BE2C (cell line): Measurements from ENCODE around the gene GRHPR.
"Not testable (repeated sequence)": the region's sequence is repeated elsewhere in the genome, so short reads cannot be mapped to it uniquely, and the experiment has no call there.

Experiments
- DNase-seq: peaks from one replicate; pipeline ENCODE4 v3.0.0-alpha.2; 2020
- H3K27me3 ChIP-seq: fragments of 250-450 bp; sonication (Bioruptor Pico); 2 replicates; pipeline ENCODE4 v1.5.1; 2020; ENCODE audit warnings: mild to moderate bottlenecking
- H3K36me3 ChIP-seq: fragments of 250-450 bp; sonication (Bioruptor Pico); 2 replicates; pipeline ENCODE4 v1.5.1; 2020; ENCODE audit warnings: mild to moderate bottlenecking
- H3K4me1 ChIP-seq: fragments of 250-450 bp; sonication (Bioruptor Pico); 2 replicates; pipeline ENCODE4 v1.5.1; 2020
- H3K4me3 ChIP-seq: 2 replicates; pipeline ENCODE4 v1.5.1; 2011; ENCODE audit warnings: low read depth, low read length
- H3K9me3 ChIP-seq: fragments of 250-450 bp; sonication (Bioruptor Pico); 2 replicates; pipeline ENCODE4 v1.5.1; 2020
- CTCF ChIP-seq: IDR thresholded peaks from 2 replicates; pipeline ENCODE4 v1.5.1; 2012; ENCODE audit warnings: mild to moderate bottlenecking, low read depth, low read length

Gene GRHPR

GRCh38 chr9:37395229-37395628 is 27.3 kb upstream of the GRHPR start:
- Histone ChIP-seq H3K4me1 (no peaks in the 10 kb centered on the region), H3K4me3 (no peak overlapping the region), H3K36me3 (no peaks in the 10 kb centered on the region), H3K27me3 (no peaks in the 10 kb centered on the region), H3K9me3 (no peaks in the 10 kb centered on the region)
- DNase-seq, result no peak
- no peak for TF ChIP-seq CTCF

DNA sequence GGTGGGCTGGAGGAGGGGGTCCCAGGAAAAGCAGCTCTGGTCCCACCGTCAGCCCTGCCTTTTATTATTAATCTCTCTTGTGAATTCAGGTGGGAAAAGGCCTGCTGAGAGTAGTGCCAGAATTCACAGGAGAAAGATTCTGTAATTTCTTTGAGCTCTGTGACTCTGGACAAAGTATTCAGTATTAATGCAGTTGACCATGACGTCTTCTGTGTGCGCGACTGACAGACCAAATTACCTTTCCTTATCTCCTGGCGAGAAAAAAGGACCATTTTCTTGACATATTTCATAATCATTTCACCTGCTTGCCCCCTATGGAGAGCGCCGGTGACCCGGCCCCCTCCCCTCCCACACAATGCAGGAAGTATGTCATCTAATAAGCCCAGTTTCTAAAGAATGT is 26.8 kb upstream of the GRHPR start:
- no peak for TF ChIP-seq CTCF
- DNase-seq, result no peak
- Histone ChIP-seq H3K9me3 (no peaks in the 10 kb centered on the region), H3K27me3 (no peaks in the 10 kb centered on the region), H3K4me3 (no peak overlapping the region), H3K36me3 (no peaks in the 10 kb centered on the region), H3K4me1 (no peaks in the 10 kb centered on the region)

DNA sequence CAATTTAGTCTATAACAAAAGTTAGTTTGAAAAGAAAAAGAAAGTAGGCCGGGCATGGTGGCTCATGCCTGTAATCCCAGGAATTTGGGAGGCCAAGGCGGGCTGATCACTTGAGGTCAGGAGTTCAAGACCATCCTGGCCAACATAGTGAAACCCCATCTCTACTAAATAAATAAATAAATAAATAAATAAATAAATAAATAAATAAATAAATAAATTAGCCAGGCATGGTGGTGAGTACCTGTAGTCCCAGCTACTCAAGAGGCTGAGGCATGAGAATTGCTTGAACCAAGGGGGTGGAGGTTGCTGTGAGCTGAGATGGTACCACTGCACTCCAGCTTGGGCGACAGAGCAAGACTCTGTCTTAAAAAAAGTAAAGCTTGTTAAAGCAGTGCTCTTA is 24.5 kb upstream of the GRHPR start:
- not testable (repeated sequence) for DNase-seq, H3K36me3 ChIP-seq, H3K4me1 ChIP-seq, H3K4me3 ChIP-seq, H3K9me3 ChIP-seq, H3K27me3 ChIP-seq

DNA sequence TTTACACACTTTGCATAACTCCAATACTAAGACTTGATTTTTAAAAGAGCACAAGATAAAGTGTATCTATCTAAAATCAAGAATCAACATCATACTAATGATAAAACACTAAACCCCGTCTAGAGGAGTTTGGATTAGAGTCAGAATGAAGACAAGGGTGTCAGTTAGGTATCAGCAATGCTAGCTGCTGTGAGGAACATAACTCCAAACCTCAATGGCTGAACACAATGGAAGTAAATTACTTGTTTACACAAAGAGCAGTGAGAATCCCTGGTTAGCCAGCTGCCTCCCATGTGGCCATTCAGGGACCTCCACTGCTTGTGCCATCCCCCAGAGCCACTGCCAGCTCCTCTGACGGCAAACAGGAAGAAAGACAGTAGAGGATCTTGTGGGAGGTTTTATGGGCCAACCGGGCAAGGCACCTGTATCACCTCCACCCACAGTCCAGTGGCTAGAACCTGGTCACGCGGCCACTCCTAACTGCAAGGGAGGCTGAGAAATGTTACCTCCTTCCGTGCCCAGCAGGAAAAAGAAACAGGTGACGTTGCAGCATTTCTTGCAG is 24.0 kb upstream of the GRHPR start:
- no peak for TF ChIP-seq CTCF
- H3K27me3 ChIP-seq, result no peaks in the 10 kb centered on the region
- no peaks in the 10 kb centered on the region for H3K4me1 ChIP-seq
- H3K9me3 ChIP-seq, result no peaks in the 10 kb centered on the region
- no peak overlapping the region for H3K4me3 ChIP-seq
- no peaks in the 10 kb centered on the region for H3K36me3 ChIP-seq
- no peak for DNase-seq

- Histone ChIP-seq H3K36me3 (no peaks in the 10 kb centered on the region), H3K27me3 (no peaks in the 10 kb centered on the region), H3K4me3 (no peak overlapping the region), H3K4me1 (no peaks in the 10 kb centered on the region), H3K9me3 (no peaks in the 10 kb centered on the region)
- no peak for TF ChIP-seq CTCF
- DNase-seq, result no peak
Observed at GRCh38 chr9:37399336-37399735, 23.2 kb upstream of the GRHPR start.

GRCh38 chr9:37404590-37404989 is 17.9 kb upstream of the GRHPR start:
- Histone ChIP-seq H3K36me3 (no peaks in the 10 kb centered on the region), H3K4me1 (no peaks in the 10 kb centered on the region), H3K9me3 (no peaks in the 10 kb centered on the region), H3K27me3 (no peaks in the 10 kb centered on the region), H3K4me3 (no peak overlapping the region)
- TF ChIP-seq CTCF, result no peak
- no peak for DNase-seq

DNA sequence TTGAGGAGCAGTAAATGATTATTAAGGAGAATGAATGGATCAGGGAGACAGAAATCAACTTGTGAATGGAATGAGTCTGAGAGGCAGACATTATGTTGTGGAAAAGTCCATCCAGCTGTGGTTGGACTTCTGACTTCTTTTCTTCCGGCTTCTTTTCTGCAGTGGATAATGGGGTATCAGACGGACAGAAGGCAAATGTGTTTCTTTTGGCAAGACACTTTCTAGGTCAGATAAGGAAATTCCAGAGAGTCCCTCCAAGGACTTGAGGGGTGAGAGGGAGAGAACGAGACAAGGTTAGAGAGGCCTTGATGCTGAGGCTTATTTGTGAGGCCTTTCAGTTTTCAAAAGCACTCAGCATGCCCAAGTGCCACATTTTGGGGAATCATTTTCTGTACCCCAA is 17.1 kb upstream of the GRHPR start:
- Histone ChIP-seq H3K36me3 (no peaks in the 10 kb centered on the region), H3K9me3 (no peaks in the 10 kb centered on the region), H3K4me1 (no peaks in the 10 kb centered on the region), H3K27me3 (no peaks in the 10 kb centered on the region), H3K4me3 (no peak overlapping the region)
- DNase-seq, result no peak
- no peak for TF ChIP-seq CTCF
